K562 (cell line): Measurements from ENCODE around the gene GRM5. TPM values are rescaled to one million over a fixed set of nuclear protein-coding genes. Genes with fewer than 3 reads are reported as not detected.

ENCODE experiments used
- ATAC-seq: fragments of 200-7000 bp; cut with Tn5 transposase; 3 replicates; pipeline ENCODE4 v1.9.1; 2020; ENCODE audit warnings: moderate library complexity
- BruUV-seq: library from RNA; stranded (reverse); fragments of 400-500 nt; replicated peaks from 2 replicates; lab custom pipeline; 2021; lab: Mats Ljungman, UMichigan
- CTCF ChIA-PET: fragments of 300-600 bp; formaldehyde crosslinking; extraction: SDS; loops from one replicate; lab custom pipeline; 2021; ENCODE audit warnings: low intra/inter-chr PET ratio; lab: Yijun Ruan, JAX
- POLR2A ChIA-PET: fragments of 300-600, 350-650 bp; sonication (Branson Sonifier 250); formaldehyde crosslinking; extraction: SDS; loops from one replicate; lab custom pipeline; 2021; ENCODE audit warnings: antibody characterized with exemption, inconsistent platforms; lab: Yijun Ruan, JAX
- DNase-seq, 4 experiments: peaks; one replicate each; pipeline versions ENCODE4 v3.0.0 to v3.0.0-alpha.2; 2011 to 2018; ENCODE audit warnings: low spot score in 3 of 4, mixed read lengths in 3 of 4; ENCODE audit errors: extremely low read depth in 1 of 4
- FAIRE-seq: peaks from 2 replicates; lab custom pipeline; 2011; peaks lifted over from hg19 to GRCh38; lab: Jason Lieb, UNC
- H2AFZ ChIP-seq: 2 replicates; pipeline ENCODE4 v1.6.0; 2011; ENCODE audit warnings: low read depth, low read length, control low read depth, inconsistent platforms
- H3K27ac ChIP-seq: fragments of 200-600 bp; 3 replicates; pipeline ENCODE4 v1.8.0; 2011; ENCODE audit warnings: low read depth, mild to moderate bottlenecking, control low read depth, inconsistent platforms, low read length, moderate library complexity, mixed read lengths; ENCODE audit errors: extremely low read depth
- H3K27me3 ChIP-seq, 2 experiments: fragments of 300-600 bp in 1 of 2; 2 replicates in 1 of 2; 3 replicates in 1 of 2; pipeline versions ENCODE4 v1.6.0 to v1.8.0; 2011; ENCODE audit warnings: inconsistent platforms in 2 of 2, low read length in 2 of 2, mild to moderate bottlenecking in 1 of 2, mixed read lengths in 1 of 2, moderate library complexity in 1 of 2; ENCODE audit not compliant: control insufficient read depth in 2 of 2, insufficient read depth in 2 of 2
- H3K36me3 ChIP-seq: fragments of 300-600 bp; 3 replicates; pipeline ENCODE4 v1.8.0; 2011; ENCODE audit warnings: mild to moderate bottlenecking, low read length, inconsistent platforms; ENCODE audit not compliant: control insufficient read depth, insufficient read depth
- H3K4me1 ChIP-seq, 2 experiments: fragments of 200-600 bp in 1 of 2; replicated peaks in 1 of 2; 2 replicates in 1 of 2; 3 replicates in 1 of 2; pipeline versions ENCODE4 v1.5.1 to v1.8.0; 2011; ENCODE audit warnings: inconsistent platforms in 2 of 2, low read length in 2 of 2, mild to moderate bottlenecking in 1 of 2, mixed read lengths in 1 of 2, moderate library complexity in 1 of 2; ENCODE audit not compliant: control insufficient read depth in 2 of 2, insufficient read depth in 2 of 2
- H3K4me2 ChIP-seq: 2 replicates; pipeline ENCODE4 v1.6.1; 2011; ENCODE audit warnings: low read length, control low read depth, inconsistent platforms, mixed read lengths; ENCODE audit not compliant: insufficient read depth
- H3K4me3 ChIP-seq: fragments of 200-600 bp; sonication (generic), shearing (Covaris generic); 2 replicates; pipeline ENCODE4 v1.5.1; 2016; ENCODE audit warnings: control low read depth, inconsistent platforms
- H3K79me2 ChIP-seq: fragments of 200-600 bp; 3 replicates; pipeline ENCODE4 v1.8.0; 2011; ENCODE audit warnings: low read length, inconsistent platforms; ENCODE audit not compliant: control insufficient read depth, insufficient read depth
- H3K9ac ChIP-seq, 2 experiments: 2 replicates each; pipeline versions ENCODE4 v1.6.0 to v1.6.1; 2011; ENCODE audit warnings: low read depth in 2 of 2, low read length in 2 of 2, control low read depth in 1 of 2, inconsistent platforms in 1 of 2, mild to moderate bottlenecking in 1 of 2, mixed read lengths in 1 of 2; ENCODE audit not compliant: insufficient read depth in 1 of 2
- H3K9me1 ChIP-seq: one replicate; pipeline ENCODE4 v1.6.0; 2011; ENCODE audit warnings: inconsistent platforms, mild to moderate bottlenecking, low read length, moderate library complexity; ENCODE audit not compliant: control insufficient read depth, insufficient read depth
- H3K9me3 ChIP-seq: replicated peaks from 2 replicates; pipeline ENCODE4 v1.5.1; 2011; ENCODE audit warnings: low read depth, low read length, inconsistent platforms; ENCODE audit not compliant: control insufficient read depth, insufficient read depth
- H4K20me1 ChIP-seq: replicated peaks from 2 replicates; pipeline ENCODE4 v1.6.1; 2011; ENCODE audit warnings: low read length, inconsistent platforms, mixed read lengths; ENCODE audit not compliant: control insufficient read depth, insufficient read depth
- RAD21 ChIP-seq, 2 experiments: fragments of 250-450 bp in 1 of 2; fragments of 450-650 bp in 1 of 2; sonication (Bioruptor Pico) in 1 of 2; formaldehyde crosslinking in 1 of 2; IDR thresholded peaks in 1 of 2; conservative IDR thresholded peaks in 1 of 2; 2 replicates each; pipeline versions ENCODE4 v1.4.0 to v1.8.0; 2020 to 2022; ENCODE audit warnings: mild to moderate bottlenecking in 2 of 2, moderate library complexity in 1 of 2
- STAG1 ChIP-seq: sonication (generic); formaldehyde crosslinking; IDR thresholded peaks from 2 replicates; pipeline ENCODE4 v1.5.0; 2020; ENCODE audit warnings: missing genetic modification reagents, borderline replicate concordance
- TEAD4 ChIP-seq, 2 experiments: sonication (generic) in 1 of 2; formaldehyde crosslinking in 1 of 2; IDR thresholded peaks; 2 replicates each; pipeline versions ENCODE4 v1.6.1 to v1.8.0; 2012 to 2022; ENCODE audit warnings: borderline replicate concordance in 1 of 2, inconsistent platforms in 1 of 2, low read length in 1 of 2, mild to moderate bottlenecking in 1 of 2, missing genetic modification reagents in 1 of 2
- ZNF3 ChIP-seq: fragments of 250-450 bp; sonication (Bioruptor Pico); IDR thresholded peaks from 2 replicates; pipeline ENCODE4 v1.5.0; 2021; ENCODE audit warnings: mild to moderate bottlenecking, moderate library complexity
- WGBS: fragments of 100-300 bp; shearing (Covaris generic); methylation state at CpG from one replicate; pipeline ENCODE4 v1.1.6; 2016; ENCODE audit warnings: low coverage, mixed read lengths; ENCODE audit not compliant: insufficient coverage; ENCODE audit errors: missing lambda C conversion rate; 5-methylcytosine and 5-hydroxymethylcytosine counted together
- in situ Hi-C: fragments of 300-500 bp; cut with MboI; formaldehyde crosslinking; loops from 4 replicates; pipeline ENCODE4 v1.15.0; 2018; ENCODE audit warnings: inconsistent platforms, mixed read lengths
- intact Hi-C: fragments of 100-400 bp; cut with micrococcal nuclease; formaldehyde crosslinking; loops from 2 replicates; pipeline ENCODE4 v1.14.2; 2022
- polyA plus RNA-seq, 8 experiments: library from polyadenylated mRNA; depleted of rRNA in 4 of 8; stranded (reverse) in 5 of 8; unstranded in 3 of 8; fragments of >200 nt; fragmentation: Nextera tagmentation in 2 of 8; fragmentation: Illumina TruSeq in 1 of 8; extraction: Ambion mirVana in 2 of 8; extraction: Trizol in 1 of 8; gene quantifications; 2 replicates each; pipeline versions ENCODE4 v1.2.1 to v1.2.3, GENCODE V29; 2011 to 2014; ENCODE audit warnings: inconsistent platforms in 1 of 8, missing spikeins in 1 of 8
- total RNA-seq, 7 experiments: library from RNA; depleted of rRNA in 6 of 7; stranded (reverse); fragments of >200 nt in 6 of 7; fragmentation: Illumina TruSeq in 2 of 7; extraction: Trizol in 2 of 7; gene quantifications; 2 replicates each; pipeline versions ENCODE4 v1.2.1 to v1.2.3, GENCODE V29; 2011 to 2021; ENCODE audit warnings: low replicate concordance in 1 of 7
- TF ChIP-seq, protein P1 (sequence below): fragments of 250-450 bp; sonication (Bioruptor Pico); IDR thresholded peaks from 2 replicates; pipeline ENCODE4 v1.5.0; 2022; ENCODE audit warnings: mild to moderate bottlenecking
- TF ChIP-seq, protein P2 (sequence below), 3 experiments: IDR thresholded peaks in 2 of 3; conservative IDR thresholded peaks in 1 of 3; 2 replicates each; pipeline ENCODE4 v1.5.1; 2011 to 2012; ENCODE audit warnings: low read length in 3 of 3, mild to moderate bottlenecking in 3 of 3, control low read depth in 2 of 3, improper control_type of control experiment in 1 of 3, inconsistent platforms in 1 of 3, low read depth in 1 of 3, mixed read lengths in 1 of 3, moderate library complexity in 1 of 3; ENCODE audit not compliant: insufficient read depth in 2 of 3
- TF ChIP-seq, protein P3 (sequence below): fragments of 450-650 bp; IDR thresholded peaks from 2 replicates; pipeline ENCODE4 v1.6.1; 2017; ENCODE audit warnings: antibody characterized with exemption, mild to moderate bottlenecking

Gene GRM5
- total and polyA plus RNA-seq, 9 of the 15 experiments (the other 6 are each of a cell fraction or from before 2014, with no cell fraction given) = not detected

DNA sequence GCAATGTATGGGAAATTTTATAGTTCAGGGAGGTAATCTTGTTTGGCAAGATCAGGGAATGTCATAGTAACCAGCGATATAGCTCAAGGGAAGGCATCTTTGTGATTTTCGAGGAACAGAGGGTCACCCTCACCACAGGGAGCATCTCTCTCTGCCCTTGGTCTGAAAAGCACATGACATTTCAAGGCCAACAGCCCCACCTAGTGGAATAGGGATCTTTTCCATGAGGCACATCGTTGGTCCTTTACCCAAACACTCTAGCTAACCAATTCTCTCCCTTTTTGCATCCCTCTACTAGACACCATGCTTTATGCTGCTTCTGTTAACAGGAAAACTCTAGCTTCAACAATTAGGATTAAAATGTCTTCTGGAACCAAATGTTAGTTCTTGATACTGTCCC, 179.0 kb downstream of the GRM5 start:
- Histone ChIP-seq H3K36me3 (no peaks in the 10 kb centered on the region), H4K20me1 (no peaks in the 10 kb centered on the region), H3K4me3 (no peak overlapping the region), H3K27ac (no peak overlapping the region), H3K79me2 (no peaks in the 10 kb centered on the region), H3K9me1 (no peaks in the 10 kb centered on the region), H2AFZ (no peak overlapping the region), H3K27me3 (no peaks in the 10 kb centered on the region), H3K9ac (no peak overlapping the region), H3K4me2 (no peak overlapping the region), H3K4me1 (no peaks in the 10 kb centered on the region), H3K9me3 (no peaks in the 10 kb centered on the region)
- 0% methylated on average over 3 of the region's 3 CpGs for WGBS
- ATAC-seq (peak; percentile 54; the same call in 2 of the 3 replicates), FAIRE-seq (no peak), DNase-seq (peak; percentile 6 to 27 (median 10))
- ChIA-PET CTCF (no interaction called here), POLR2A (no interaction called here)
- BruUV-seq = no TSS peak
- in situ Hi-C loops (no loop called here), intact Hi-C loops (no loop called here)
- peak; percentile 12; the same call in 1 of the 2 replicates for TF ChIP-seq STAG1 (CRISPR knock-in tag)
- peak in 1 of 2 experiments; percentile 51; a peak in 2 of 4 replicates for TF ChIP-seq RAD21 (CRISPR knock-in tag; conservative IDR thresholded peaks at IDR 0.05 in 1 of 2, IDR thresholded peaks at IDR 0.05 in 1 of 2)
- TF ChIP-seq, protein P1, sequence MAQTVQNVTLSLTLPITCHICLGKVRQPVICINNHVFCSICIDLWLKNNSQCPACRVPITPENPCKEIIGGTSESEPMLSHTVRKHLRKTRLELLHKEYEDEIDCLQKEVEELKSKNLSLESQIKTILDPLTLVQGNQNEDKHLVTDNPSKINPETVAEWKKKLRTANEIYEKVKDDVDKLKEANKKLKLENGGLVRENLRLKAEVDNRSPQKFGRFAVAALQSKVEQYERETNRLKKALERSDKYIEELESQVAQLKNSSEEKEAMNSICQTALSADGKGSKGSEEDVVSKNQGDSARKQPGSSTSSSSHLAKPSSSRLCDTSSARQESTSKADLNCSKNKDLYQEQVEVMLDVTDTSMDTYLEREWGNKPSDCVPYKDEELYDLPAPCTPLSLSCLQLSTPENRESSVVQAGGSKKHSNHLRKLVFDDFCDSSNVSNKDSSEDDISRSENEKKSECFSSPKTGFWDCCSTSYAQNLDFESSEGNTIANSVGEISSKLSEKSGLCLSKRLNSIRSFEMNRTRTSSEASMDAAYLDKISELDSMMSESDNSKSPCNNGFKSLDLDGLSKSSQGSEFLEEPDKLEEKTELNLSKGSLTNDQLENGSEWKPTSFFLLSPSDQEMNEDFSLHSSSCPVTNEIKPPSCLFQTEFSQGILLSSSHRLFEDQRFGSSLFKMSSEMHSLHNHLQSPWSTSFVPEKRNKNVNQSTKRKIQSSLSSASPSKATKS = no peak
- TF ChIP-seq, protein P2, sequence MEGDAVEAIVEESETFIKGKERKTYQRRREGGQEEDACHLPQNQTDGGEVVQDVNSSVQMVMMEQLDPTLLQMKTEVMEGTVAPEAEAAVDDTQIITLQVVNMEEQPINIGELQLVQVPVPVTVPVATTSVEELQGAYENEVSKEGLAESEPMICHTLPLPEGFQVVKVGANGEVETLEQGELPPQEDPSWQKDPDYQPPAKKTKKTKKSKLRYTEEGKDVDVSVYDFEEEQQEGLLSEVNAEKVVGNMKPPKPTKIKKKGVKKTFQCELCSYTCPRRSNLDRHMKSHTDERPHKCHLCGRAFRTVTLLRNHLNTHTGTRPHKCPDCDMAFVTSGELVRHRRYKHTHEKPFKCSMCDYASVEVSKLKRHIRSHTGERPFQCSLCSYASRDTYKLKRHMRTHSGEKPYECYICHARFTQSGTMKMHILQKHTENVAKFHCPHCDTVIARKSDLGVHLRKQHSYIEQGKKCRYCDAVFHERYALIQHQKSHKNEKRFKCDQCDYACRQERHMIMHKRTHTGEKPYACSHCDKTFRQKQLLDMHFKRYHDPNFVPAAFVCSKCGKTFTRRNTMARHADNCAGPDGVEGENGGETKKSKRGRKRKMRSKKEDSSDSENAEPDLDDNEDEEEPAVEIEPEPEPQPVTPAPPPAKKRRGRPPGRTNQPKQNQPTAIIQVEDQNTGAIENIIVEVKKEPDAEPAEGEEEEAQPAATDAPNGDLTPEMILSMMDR (IDR thresholded peaks at IDR 0.05 in 2 of 3, conservative IDR thresholded peaks at IDR 0.05 in 1 of 3; ENCODE audit: insufficient read depth in 2 of 3, low read depth in 1 of 3, low read length in 3 of 3) = peak; percentile 8 to 34 (median 27); a peak in 1 of 6 replicates
- TF ChIP-seq ZNF3 (CRISPR knock-in tag) = no peak
- TF ChIP-seq, protein P3, sequence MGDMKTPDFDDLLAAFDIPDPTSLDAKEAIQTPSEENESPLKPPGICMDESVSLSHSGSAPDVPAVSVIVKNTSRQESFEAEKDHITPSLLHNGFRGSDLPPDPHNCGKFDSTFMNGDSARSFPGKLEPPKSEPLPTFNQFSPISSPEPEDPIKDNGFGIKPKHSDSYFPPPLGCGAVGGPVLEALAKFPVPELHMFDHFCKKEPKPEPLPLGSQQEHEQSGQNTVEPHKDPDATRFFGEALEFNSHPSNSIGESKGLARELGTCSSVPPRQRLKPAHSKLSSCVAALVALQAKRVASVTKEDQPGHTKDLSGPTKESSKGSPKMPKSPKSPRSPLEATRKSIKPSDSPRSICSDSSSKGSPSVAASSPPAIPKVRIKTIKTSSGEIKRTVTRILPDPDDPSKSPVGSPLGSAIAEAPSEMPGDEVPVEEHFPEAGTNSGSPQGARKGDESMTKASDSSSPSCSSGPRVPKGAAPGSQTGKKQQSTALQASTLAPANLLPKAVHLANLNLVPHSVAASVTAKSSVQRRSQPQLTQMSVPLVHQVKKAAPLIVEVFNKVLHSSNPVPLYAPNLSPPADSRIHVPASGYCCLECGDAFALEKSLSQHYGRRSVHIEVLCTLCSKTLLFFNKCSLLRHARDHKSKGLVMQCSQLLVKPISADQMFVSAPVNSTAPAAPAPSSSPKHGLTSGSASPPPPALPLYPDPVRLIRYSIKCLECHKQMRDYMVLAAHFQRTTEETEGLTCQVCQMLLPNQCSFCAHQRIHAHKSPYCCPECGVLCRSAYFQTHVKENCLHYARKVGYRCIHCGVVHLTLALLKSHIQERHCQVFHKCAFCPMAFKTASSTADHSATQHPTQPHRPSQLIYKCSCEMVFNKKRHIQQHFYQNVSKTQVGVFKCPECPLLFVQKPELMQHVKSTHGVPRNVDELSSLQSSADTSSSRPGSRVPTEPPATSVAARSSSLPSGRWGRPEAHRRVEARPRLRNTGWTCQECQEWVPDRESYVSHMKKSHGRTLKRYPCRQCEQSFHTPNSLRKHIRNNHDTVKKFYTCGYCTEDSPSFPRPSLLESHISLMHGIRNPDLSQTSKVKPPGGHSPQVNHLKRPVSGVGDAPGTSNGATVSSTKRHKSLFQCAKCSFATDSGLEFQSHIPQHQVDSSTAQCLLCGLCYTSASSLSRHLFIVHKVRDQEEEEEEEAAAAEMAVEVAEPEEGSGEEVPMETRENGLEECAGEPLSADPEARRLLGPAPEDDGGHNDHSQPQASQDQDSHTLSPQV = no peak
- TF ChIP-seq TEAD4 (IDR thresholded peaks at IDR 0.05; ENCODE audit: low read length) = no peak
- no peak for TF ChIP-seq TEAD4 (CRISPR knock-in tag; IDR thresholded peaks at IDR 0.05; ENCODE audit: borderline replicate concordance)
